ENCODE results near the gene USP25.

The USP25 gene

DNA sequence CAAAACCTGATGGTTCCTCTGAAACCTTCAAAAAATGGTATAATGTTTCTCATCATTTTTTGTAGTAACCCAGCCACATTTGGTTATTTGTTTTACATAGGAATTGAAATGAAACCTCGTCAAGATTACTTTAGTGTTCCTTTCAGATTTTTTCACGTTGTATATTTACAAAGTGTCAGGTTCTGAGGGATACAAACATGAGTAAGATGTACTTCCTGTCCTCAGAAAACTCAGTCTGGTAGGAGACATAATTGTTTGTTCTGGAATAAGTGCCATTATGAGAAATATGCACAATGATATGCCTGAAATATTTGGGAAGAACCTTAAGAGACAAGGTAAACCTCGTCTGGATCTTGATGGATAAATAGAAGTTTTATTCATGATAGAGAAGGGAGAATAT, 145.5 kb downstream of the USP25 start:
- DNase-seq (ENCODE audit: low read depth in 1 of 2, low spot score in 1 of 2): no peak
- no peak for TF ChIP-seq JUND (IDR thresholded peaks at IDR 0.05; ENCODE audit: low read depth)

DNA sequence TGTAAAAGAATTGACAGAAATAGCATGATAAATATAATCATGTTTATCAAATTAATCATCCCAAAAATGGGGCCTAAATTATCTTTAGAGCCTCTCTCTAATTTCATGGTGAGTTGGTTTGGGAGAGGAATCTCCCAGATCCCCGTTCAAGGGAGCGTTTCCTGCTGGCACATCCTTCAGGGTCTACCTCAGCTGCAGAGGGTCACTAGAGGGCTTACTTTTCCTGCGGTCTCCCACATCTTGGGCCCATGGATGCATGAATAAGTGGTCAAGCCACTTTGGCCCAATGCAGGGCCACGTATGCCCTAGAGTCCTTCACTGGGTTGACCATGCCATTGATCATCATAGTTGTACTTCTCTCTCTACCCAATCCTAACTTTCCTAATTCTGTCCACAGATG, 164.1 kb downstream of the USP25 start:
- no peak for TF ChIP-seq JUND (IDR thresholded peaks at IDR 0.05; ENCODE audit: low read depth)
- in situ Hi-C loops (cut with HindIII; ENCODE audit: low pct_unique_long_range_greater_than_20kb, low sequenced_read_pairs): no loop called here
- no peak for DNase-seq (ENCODE audit: low read depth in 1 of 2, low spot score in 1 of 2)

More for the DNA sequence above, 145.5 kb downstream of the USP25 start:
- in situ Hi-C loops (cut with HindIII; ENCODE audit: low pct_unique_long_range_greater_than_20kb, low sequenced_read_pairs): no loop called here

DNA sequence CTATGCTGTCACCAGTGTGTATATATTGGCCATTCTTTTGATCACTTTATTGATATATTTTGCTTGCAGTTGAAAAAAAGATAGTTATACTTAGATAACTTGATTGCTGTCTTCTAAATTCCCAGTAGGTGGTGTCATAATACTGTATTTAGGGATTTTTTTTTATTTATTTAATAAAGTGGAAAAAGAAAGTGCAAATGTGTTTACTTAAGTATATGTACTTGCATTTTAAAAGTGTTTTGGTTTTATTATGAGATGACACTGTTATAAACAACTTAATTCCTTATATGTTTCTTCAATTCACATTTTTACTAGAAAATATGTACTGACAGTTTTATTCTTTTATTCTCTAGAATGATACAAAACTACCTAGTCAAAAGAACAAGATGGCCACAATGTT, 164.8 kb downstream of the USP25 start:
- TF ChIP-seq JUND (IDR thresholded peaks at IDR 0.05; ENCODE audit: low read depth): no peak
- in situ Hi-C loops (cut with HindIII; ENCODE audit: low pct_unique_long_range_greater_than_20kb, low sequenced_read_pairs): no loop called here
- DNase-seq (ENCODE audit: low read depth in 1 of 2, low spot score in 1 of 2): peak in 1 of 2 experiments; percentile 35

DNA sequence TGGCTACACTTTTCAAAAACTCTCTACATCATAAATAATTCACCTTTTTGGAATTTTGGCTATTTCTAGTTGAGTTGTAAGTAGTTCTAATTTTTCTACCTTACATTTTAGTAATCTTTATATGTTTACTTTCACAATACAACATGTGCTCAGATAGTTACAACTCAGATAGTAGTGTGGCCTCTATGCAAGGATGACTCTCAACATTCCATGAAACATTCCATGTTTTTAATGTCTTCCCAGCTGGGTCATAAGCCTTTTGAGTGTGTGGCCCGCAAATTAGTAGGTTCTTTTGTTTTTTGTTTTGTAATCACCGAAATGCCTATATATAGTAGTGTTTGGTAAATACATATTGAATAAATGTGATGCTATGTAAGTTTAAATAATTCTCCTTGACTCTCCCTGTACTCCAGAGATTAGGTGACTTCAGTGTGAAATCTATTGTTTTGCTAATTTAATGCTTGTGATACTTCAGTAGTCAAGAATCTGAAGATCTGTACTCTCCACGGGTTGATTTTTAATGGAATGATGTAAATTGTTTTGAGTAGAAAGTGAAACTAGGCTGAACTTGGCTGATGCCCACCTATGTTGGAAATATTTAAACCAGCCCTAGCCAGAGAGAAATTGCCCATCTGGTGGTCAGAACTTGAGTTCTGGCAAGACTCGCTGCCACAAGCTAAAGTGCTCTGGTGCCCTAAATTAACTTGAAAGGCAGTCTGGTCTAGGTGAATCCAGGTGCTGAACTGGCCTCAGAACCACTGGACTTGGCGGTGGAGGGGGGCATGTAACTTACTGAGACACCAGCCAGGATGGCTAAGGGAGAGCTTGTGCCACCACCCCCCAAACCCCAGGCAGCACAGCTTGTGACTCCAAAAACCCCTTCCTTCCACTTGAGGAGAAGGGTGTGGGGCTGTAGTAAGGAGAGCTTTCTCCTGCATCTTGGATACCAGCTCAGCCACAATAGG, 165.6 kb downstream of the USP25 start:
- in situ Hi-C loops (cut with HindIII; ENCODE audit: low pct_unique_long_range_greater_than_20kb, low sequenced_read_pairs): no loop called here
- DNase-seq (ENCODE audit: low read depth in 1 of 2, low spot score in 1 of 2): no peak
- no peak for TF ChIP-seq JUND (IDR thresholded peaks at IDR 0.05; ENCODE audit: low read depth)

DNA sequence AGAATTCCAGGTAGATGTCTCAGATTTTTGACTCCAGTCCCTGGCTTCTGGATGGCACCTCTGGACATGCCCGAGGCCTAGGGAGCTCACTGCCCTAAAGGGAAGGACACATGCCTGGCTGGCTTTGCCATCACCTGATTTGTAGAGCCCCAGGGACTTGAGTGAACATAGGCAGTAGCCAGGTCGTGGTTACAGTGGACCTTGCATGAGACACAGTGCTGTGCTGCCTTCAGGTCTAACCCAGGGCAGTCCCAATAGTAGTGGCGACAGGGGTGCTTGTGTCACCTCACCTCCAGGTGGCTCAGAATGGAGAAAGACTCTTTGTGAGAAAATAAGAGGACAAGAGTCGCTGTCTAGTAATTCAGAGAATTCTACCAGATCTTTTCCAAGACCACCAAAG, 166.7 kb downstream of the USP25 start:
- DNase-seq (ENCODE audit: low read depth in 1 of 2, low spot score in 1 of 2): no peak
- in situ Hi-C loops (cut with HindIII; ENCODE audit: low pct_unique_long_range_greater_than_20kb, low sequenced_read_pairs): no loop called here
- TF ChIP-seq JUND (IDR thresholded peaks at IDR 0.05; ENCODE audit: low read depth): no peak

DNA sequence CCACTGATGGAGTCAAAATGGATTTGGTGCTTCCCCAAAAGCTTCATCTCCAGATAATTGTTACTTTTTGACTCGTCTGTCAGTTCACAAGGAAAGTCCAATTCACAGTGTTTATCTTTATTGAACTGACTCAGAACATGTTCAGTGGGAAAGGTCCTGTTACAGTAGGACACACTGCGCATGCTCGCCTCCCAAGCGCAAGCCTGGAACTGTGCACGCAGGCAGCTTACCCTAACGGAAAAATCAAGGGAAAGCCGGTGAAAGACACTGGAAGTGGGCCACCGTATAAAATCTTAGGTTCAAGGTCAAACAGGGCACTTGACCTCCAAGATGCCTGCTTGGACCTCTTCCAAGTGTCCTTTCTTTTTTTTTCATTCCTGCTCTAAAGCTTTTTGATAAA, 174.6 kb downstream of the USP25 start:
- in situ Hi-C loops (cut with HindIII; ENCODE audit: low pct_unique_long_range_greater_than_20kb, low sequenced_read_pairs): no loop called here
- DNase-seq (ENCODE audit: low read depth in 1 of 2, low spot score in 1 of 2): no peak
- no peak for TF ChIP-seq JUND (IDR thresholded peaks at IDR 0.05; ENCODE audit: low read depth)

DNA sequence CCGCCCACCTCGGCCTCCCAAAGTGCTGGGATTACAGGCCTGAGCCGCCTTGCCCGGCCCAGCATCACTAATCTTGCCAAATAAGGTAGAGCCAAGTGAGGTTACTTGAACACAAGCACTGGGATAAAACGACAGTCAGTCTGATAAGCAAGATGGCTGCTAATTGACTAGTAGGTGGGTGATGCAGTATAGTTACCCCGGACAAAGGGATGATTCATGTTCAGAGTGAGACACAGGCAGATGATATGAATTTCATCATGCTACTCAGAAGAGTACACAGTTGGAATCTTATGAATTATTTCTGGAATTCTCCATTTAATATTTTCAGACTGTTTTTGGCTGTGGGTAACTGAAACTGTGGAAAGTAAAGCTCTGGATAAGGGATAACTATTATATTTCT, 178.4 kb downstream of the USP25 start:
- in situ Hi-C loops (cut with HindIII; ENCODE audit: low pct_unique_long_range_greater_than_20kb, low sequenced_read_pairs): no loop called here
- no peak for TF ChIP-seq JUND (IDR thresholded peaks at IDR 0.05; ENCODE audit: low read depth)
- DNase-seq (ENCODE audit: low read depth in 1 of 2, low spot score in 1 of 2): no peak

DNA sequence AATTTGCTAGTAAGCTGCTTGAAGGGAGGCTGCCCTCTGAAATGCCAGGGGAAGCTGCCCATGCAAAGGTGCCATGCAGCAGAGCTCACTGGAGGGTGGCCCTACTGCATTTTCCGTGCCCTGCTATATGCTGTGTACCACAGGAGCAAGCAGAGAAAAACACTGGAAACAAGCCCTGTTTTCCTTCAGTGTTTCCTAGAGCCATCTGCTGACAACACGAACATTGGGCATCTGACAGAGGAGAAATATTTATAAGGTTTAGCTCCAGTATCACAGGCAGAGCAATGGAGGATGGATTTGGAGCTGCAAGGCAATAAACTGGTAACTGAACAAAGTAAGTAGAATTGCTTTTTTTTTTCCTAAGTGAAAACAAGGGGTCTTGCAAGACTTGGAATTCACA, 198.4 kb downstream of the USP25 start:
- in situ Hi-C loops (cut with HindIII; ENCODE audit: low pct_unique_long_range_greater_than_20kb, low sequenced_read_pairs): no loop called here
- DNase-seq (ENCODE audit: low read depth in 1 of 2, low spot score in 1 of 2): no peak
- TF ChIP-seq JUND (IDR thresholded peaks at IDR 0.05; ENCODE audit: low read depth): no peak

DNA sequence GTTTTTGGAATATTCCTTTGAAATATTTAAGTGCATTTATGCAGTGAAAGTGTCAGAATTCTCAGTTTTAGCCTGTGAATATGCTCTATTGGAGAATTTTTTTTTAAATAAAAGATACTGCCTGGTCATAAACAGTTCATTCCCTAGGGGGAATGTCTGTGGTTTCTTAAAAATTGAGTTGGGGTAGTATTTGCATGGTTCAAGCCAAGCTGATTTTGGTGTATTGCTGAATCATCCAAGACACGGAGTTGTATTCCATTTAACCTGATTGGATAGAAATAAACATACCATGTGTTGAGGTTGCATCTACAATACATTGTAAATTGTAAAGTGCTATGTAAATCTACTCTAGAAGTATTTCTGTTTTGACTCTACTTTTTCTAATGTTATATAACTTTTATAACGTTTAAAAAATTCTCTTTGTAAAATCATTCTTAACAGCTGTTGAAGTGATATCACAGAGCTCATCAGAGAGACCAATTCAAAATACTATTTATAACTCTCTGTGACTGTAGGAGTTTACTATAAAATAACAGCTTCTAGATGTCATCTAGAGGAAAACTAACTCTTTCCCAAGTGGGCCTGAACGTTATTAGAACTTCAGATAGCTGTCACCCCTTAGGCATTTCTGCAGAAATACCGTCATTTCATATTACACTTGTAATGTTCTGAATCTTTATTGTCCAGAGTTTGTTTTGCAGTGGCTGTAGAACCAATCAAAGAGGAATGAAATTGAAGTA, 199.1 kb downstream of the USP25 start:
- DNase-seq (ENCODE audit: low read depth in 1 of 2, low spot score in 1 of 2): no peak
- in situ Hi-C loops (cut with HindIII; ENCODE audit: low pct_unique_long_range_greater_than_20kb, low sequenced_read_pairs): no loop called here
- no peak for TF ChIP-seq JUND (IDR thresholded peaks at IDR 0.05; ENCODE audit: low read depth)

DNA sequence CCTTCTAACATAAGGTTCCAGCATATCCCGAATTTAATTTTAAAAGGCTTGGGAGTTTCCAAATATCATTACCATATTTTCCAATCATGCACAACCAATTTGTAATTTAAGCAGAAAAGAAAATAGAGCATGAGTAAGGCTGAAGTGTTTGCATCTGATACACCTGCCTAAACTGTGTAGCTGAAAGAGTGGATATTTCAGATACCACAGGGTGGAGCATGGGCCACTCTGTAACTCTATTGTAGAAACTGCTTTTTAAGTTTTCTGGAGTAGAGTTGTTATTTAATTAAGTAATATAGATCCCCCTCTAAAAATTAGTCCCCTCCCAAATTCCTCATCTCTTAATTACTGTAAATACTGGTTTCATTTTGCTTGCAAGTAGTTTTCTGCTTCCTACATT, 199.8 kb downstream of the USP25 start:
- in situ Hi-C loops (cut with HindIII; ENCODE audit: low pct_unique_long_range_greater_than_20kb, low sequenced_read_pairs): no loop called here
- TF ChIP-seq JUND (IDR thresholded peaks at IDR 0.05; ENCODE audit: low read depth): no peak
- no peak for DNase-seq (ENCODE audit: low read depth in 1 of 2, low spot score in 1 of 2)

All from T47D (cell line).